A673 (cell line): Measurements from ENCODE around the gene HTR3E. TPM values are rescaled to one million over a fixed set of nuclear protein-coding genes. Genes with fewer than 3 reads are reported as not detected.
A peak's percentile ranks its signal among the peaks of the same experiment; 100 is the strongest.
"Not testable (repeated sequence)": the region's sequence is repeated elsewhere in the genome, so short reads cannot be mapped to it uniquely, and the experiment has no call there.

ENCODE experiments used
- BruUV-seq: library from RNA; stranded (reverse); fragments of 400-500 nt; replicated peaks from 2 replicates; lab custom pipeline; 2021; lab: Mats Ljungman, UMichigan
- CTCF ChIA-PET: fragments of 300-600 bp; sonication (Branson Sonifier 250); formaldehyde crosslinking; loops from one replicate; lab custom pipeline; 2022; ENCODE audit warnings: antibody characterized with exemption; lab: Charles Lee
- POLR2A ChIA-PET: fragments of 300-600 bp; sonication (Branson Sonifier 250); formaldehyde crosslinking; loops from one replicate; lab custom pipeline; 2022; ENCODE audit warnings: antibody characterized with exemption; ENCODE audit not compliant: low non-redundant PET; lab: Charles Lee
- DNase-seq: peaks from one replicate; pipeline ENCODE4 v3.0.0-alpha.2; 2015; ENCODE audit warnings: low spot score
- H3K27ac ChIP-seq: fragments of 200-600 bp; sonication (generic); 2 replicates; pipeline ENCODE4 v1.5.1; 2016; ENCODE audit warnings: mixed run types, low read depth, mild to moderate bottlenecking, mixed read lengths, antibody characterized with exemption, low read length; ENCODE audit not compliant: poor library complexity, severe bottlenecking
- H3K27me3 ChIP-seq: fragments of 200-600 bp; sonication (generic); replicated peaks from 2 replicates; pipeline ENCODE4 v1.6.1; 2017; ENCODE audit warnings: mixed run types, low read depth, mild to moderate bottlenecking, mixed read lengths, antibody characterized with exemption, low read length; ENCODE audit not compliant: insufficient read depth, poor library complexity
- H3K36me3 ChIP-seq: fragments of 200-600 bp; sonication (generic); 2 replicates; pipeline ENCODE4 v1.6.1; 2016; ENCODE audit warnings: mixed run types, mild to moderate bottlenecking, mixed read lengths, antibody characterized with exemption, low read length; ENCODE audit not compliant: insufficient read depth, poor library complexity, severe bottlenecking
- H3K4me1 ChIP-seq: fragments of 200-600 bp; sonication (generic); 2 replicates; pipeline ENCODE4 v1.6.1; 2017; ENCODE audit warnings: mixed run types, mild to moderate bottlenecking, mixed read lengths, antibody characterized with exemption, low read length; ENCODE audit not compliant: insufficient read depth, poor library complexity, severe bottlenecking
- H3K4me3 ChIP-seq: fragments of 200-600 bp; sonication (generic); 2 replicates; pipeline ENCODE4 v1.5.1; 2016; ENCODE audit warnings: low read depth, mixed run types, mild to moderate bottlenecking, mixed read lengths, low read length; ENCODE audit not compliant: poor library complexity, severe bottlenecking
- H3K9me3 ChIP-seq: fragments of 200-600 bp; sonication (generic); 2 replicates; pipeline ENCODE4 v1.6.1; 2016; ENCODE audit warnings: mixed run types, low read depth, mild to moderate bottlenecking, mixed read lengths, antibody characterized with exemption, low read length; ENCODE audit not compliant: poor library complexity, severe bottlenecking
- EZH2 ChIP-seq: fragments of 200-600 bp; sonication (generic); IDR thresholded peaks from 2 replicates; pipeline ENCODE4 v1.6.1; 2017; ENCODE audit warnings: borderline replicate concordance, low read depth, mild to moderate bottlenecking, mixed read lengths, antibody characterized with exemption, low read length; ENCODE audit not compliant: poor library complexity, severe bottlenecking
- intact Hi-C: fragments of 100-400 bp; cut with micrococcal nuclease; formaldehyde crosslinking; loops from one replicate; pipeline ENCODE4 v1.10.0; 2022; ENCODE audit not compliant: unreplicated experiment
- total RNA-seq: library from RNA; stranded (reverse); gene quantifications from 2 replicates; pipeline ENCODE4 v1.2.3, GENCODE V29; 2021
- TF ChIP-seq, protein P1 (sequence below): fragments of 300-800, 200-600 bp; sonication (generic); conservative IDR thresholded peaks from 2 replicates; pipeline ENCODE4 v1.5.1; 2017; ENCODE audit warnings: low read depth, mild to moderate bottlenecking, antibody characterized with exemption, low read length, moderate library complexity, mixed read lengths

HTR3E gene
- total RNA-seq, 1 experiment from 2014 or later, result not detected

DNA sequence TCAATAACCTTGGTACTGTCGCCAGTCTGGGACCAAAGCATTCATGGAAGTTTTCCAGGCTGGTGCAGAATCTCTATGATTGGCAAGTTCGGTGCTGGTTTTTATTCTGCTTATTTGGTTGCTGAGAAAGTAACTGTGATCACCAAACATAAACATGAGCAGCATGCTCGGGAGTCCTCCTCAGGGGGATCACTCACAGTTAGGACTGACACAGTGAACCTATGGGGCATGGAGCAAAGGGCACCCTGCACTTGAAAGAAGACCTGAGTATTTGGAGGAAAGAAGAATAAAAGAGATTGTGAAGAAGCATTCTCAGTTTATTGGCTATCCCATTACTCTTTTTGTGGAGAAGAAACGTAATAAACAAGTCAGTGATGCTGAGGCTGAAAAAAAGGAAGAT, 19.2 kb downstream of the HTR3E start:
- DNase-seq, result no peak
- POLR2A ChIA-PET, result no interaction called here
- CTCF ChIA-PET, result interaction anchor here (0.6 kb wide), 1 partner anchor 1357 kb away, joined by 3 read pairs; no protein-coding TSS in a partner anchor
- H3K36me3 ChIP-seq, result no peaks in the 10 kb centered on the region
- H3K27me3 ChIP-seq, result peaks cover 6% of the 10 kb centered on the region
- intact Hi-C loops, result no loop called here
- H3K9me3 ChIP-seq, result no peaks in the 10 kb centered on the region
- H3K4me1 ChIP-seq, result no peaks in the 10 kb centered on the region
- no peak overlapping the region for H3K4me3 ChIP-seq
- TF ChIP-seq, protein P1, sequence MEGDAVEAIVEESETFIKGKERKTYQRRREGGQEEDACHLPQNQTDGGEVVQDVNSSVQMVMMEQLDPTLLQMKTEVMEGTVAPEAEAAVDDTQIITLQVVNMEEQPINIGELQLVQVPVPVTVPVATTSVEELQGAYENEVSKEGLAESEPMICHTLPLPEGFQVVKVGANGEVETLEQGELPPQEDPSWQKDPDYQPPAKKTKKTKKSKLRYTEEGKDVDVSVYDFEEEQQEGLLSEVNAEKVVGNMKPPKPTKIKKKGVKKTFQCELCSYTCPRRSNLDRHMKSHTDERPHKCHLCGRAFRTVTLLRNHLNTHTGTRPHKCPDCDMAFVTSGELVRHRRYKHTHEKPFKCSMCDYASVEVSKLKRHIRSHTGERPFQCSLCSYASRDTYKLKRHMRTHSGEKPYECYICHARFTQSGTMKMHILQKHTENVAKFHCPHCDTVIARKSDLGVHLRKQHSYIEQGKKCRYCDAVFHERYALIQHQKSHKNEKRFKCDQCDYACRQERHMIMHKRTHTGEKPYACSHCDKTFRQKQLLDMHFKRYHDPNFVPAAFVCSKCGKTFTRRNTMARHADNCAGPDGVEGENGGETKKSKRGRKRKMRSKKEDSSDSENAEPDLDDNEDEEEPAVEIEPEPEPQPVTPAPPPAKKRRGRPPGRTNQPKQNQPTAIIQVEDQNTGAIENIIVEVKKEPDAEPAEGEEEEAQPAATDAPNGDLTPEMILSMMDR, result no peak
- no peak for TF ChIP-seq EZH2
- no peak overlapping the region for H3K27ac ChIP-seq
- no TSS peak for BruUV-seq

DNA sequence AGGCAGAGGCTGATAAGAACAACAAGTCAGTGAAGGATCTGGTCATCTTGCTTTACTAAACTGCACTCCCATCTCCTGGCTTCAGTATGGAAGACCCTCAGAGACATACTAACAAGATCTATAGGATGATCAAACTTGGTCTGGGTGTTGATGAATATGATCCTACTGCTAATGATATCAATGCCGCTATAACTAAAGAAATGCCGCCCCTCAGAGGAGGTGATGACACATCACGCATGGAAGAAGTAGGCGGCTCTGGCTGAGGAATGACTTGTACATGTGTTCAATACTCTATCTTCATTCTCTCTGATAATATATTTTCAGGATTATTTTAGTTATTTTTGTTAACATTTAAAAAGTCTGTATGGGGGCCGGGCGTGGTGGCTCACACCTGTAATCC, 20.8 kb downstream of the HTR3E start:
- no peak overlapping the region for H3K4me3 ChIP-seq
- H3K9me3 ChIP-seq, result no peaks in the 10 kb centered on the region
- no peaks in the 10 kb centered on the region for H3K4me1 ChIP-seq
- H3K27me3 ChIP-seq, result peaks cover 6% of the 10 kb centered on the region
- CTCF ChIA-PET, result no interaction called here
- no peak overlapping the region for H3K27ac ChIP-seq
- TF ChIP-seq, protein P1, result peak; percentile 53
- no peak for TF ChIP-seq EZH2
- H3K36me3 ChIP-seq, result no peaks in the 10 kb centered on the region
- peak; percentile 65 for DNase-seq
- BruUV-seq, result no TSS peak
- intact Hi-C loops, result loop anchor here (1.0 kb wide), 1 partner anchor 222 kb away; no protein-coding TSS in a partner anchor
- POLR2A ChIA-PET, result no interaction called here

DNA sequence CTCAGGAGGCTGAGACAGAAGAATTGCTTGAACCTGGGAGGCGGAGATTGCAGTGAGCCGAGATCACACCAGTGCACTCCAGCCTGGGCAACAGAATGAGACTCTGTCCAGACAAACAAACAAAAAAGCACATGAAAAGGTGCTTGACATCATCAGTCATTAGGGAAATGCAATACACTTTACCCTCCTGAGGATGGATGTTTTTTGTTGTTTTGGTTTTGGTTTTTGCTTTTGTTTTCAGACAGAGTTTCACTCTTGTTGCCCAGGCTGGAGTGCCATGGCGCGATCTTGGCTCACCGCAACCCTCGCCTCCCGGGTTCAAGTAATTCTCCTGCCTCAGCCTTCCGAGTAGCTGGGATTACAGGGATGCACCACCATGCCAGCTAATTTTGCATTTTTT, 24.2 kb downstream of the HTR3E start:
- H3K36me3 ChIP-seq, DNase-seq, H3K27ac ChIP-seq, intact Hi-C loops, H3K4me1 ChIP-seq, BruUV-seq, H3K9me3 ChIP-seq, POLR2A ChIA-PET, H3K4me3 ChIP-seq, H3K27me3 ChIP-seq: not testable (repeated sequence)
- CTCF ChIA-PET, result interaction anchor here (0.6 kb wide), 1 partner anchor 224 kb away, joined by 4 read pairs; no protein-coding TSS in a partner anchor

DNA sequence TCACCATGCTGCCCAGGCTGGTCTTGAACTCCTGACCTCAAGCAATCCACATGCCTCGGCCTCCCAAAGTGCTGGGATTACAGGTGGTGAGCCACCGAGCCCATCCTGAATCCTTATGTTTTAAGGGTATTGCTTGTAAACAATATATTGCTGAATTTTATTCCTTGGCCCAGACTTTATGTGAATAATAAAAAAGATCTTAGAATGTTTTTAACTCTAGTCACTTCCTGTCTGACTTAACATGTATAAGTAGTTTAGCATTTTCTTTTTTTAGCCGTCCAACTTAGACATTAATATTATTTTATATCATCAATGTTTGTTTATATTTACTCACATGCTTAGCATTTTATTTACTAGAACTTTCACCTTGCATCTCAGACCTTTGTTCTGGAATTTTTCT, 29.1 kb downstream of the HTR3E start:
- ChIA-PET CTCF (no interaction called here), POLR2A (no interaction called here)
- no TSS peak for BruUV-seq
- Histone ChIP-seq H3K27ac (no peak overlapping the region), H3K9me3 (no peaks in the 10 kb centered on the region), H3K27me3 (no peaks in the 10 kb centered on the region), H3K4me3 (no peak overlapping the region), H3K4me1 (no peaks in the 10 kb centered on the region), H3K36me3 (no peaks in the 10 kb centered on the region)
- TF ChIP-seq EZH2, result no peak
- TF ChIP-seq, protein P1, result no peak
- intact Hi-C loops, result no loop called here
- DNase-seq, result no peak
